Measurements from ENCODE around the gene FAM117B. TPM values are rescaled to one million over a fixed set of nuclear protein-coding genes. Genes with fewer than 3 reads are reported as not detected.

The FAM117B gene
- total RNA-seq, 4 donors from 2014 or later = 9.6 to 16.1 (median 11.6) TPM

DNA sequence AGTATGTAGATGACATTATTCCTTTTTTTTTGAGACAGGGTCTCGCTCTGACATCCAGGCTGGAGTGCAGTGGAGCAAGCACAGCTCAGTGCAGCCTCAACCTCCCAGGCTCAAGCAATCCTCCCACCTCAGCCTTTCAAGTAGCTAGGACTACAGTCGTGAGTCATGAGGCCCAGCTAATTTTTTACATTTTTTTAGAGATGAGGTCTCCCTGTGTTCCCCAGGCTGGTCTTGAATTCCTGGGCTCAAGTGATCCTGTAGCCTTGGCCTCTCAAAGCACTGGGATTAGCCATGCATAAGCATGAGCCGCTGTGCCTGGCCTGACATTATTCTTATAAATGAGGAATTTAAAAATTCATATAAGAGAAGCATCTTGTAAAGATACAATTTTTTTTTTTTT, 86.9 kb downstream of the FAM117B start:
- TF ChIP-seq, protein P1, sequence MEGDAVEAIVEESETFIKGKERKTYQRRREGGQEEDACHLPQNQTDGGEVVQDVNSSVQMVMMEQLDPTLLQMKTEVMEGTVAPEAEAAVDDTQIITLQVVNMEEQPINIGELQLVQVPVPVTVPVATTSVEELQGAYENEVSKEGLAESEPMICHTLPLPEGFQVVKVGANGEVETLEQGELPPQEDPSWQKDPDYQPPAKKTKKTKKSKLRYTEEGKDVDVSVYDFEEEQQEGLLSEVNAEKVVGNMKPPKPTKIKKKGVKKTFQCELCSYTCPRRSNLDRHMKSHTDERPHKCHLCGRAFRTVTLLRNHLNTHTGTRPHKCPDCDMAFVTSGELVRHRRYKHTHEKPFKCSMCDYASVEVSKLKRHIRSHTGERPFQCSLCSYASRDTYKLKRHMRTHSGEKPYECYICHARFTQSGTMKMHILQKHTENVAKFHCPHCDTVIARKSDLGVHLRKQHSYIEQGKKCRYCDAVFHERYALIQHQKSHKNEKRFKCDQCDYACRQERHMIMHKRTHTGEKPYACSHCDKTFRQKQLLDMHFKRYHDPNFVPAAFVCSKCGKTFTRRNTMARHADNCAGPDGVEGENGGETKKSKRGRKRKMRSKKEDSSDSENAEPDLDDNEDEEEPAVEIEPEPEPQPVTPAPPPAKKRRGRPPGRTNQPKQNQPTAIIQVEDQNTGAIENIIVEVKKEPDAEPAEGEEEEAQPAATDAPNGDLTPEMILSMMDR (IDR thresholded peaks at IDR 0.05; ENCODE audit: low read depth) = no peak

- TF ChIP-seq, protein P1 (IDR thresholded peaks at IDR 0.05; ENCODE audit: low read depth) = no peak
These were observed 89.0 kb downstream of the FAM117B start for GRCh38 chr2:202723746-202724145.

DNA sequence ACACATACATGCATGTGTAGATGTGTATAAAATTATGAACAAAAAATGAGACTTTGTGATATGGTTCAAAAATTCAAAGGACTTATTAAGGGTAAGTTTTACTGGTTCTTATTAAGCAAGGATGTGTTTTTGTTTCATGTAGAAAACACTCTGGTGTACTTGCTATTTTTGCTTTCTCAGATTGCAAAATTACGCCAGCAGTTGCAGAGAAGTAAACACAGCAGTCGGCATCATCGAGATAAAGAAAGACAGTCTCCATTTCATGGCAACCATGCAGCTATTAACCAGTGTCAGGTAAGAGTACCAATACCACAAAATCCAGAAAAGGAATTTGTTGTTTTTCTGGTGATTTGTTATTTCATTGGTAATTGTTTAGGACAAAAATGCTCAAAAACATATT, 91.3 kb downstream of the FAM117B start:
- TF ChIP-seq, protein P1 (IDR thresholded peaks at IDR 0.05; ENCODE audit: low read depth) = no peak

GRCh38 chr2:202736826-202737225, 102.1 kb downstream of the FAM117B start:
- TF ChIP-seq, protein P1 (IDR thresholded peaks at IDR 0.05; ENCODE audit: low read depth) = no peak

DNA sequence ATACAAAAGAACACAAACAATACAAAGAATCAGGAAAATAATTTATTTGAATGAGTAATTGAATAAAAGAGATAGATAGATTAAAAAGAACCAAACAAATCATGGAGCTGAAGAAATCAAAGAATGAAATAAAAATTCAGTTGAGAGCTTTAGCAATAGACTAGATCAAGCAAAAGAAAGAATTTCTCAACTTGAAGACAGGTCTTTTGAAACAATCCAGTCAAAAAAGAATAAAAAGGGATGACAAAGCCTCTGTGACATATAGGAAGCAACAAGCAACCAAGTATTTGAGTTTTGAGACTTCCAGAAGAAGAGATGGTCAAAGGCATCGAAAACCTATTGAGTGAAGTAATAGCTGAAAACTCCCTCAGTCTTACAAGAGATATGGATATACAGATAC, 108.8 kb downstream of the FAM117B start:
- TF ChIP-seq, protein P1 (IDR thresholded peaks at IDR 0.05; ENCODE audit: low read depth) = no peak

GRCh38 chr2:202749477-202749876, 114.7 kb downstream of the FAM117B start:
- TF ChIP-seq, protein P1 (IDR thresholded peaks at IDR 0.05; ENCODE audit: low read depth) = no peak

- TF ChIP-seq, protein P1 (IDR thresholded peaks at IDR 0.05; ENCODE audit: low read depth) = no peak
These were observed 116.1 kb downstream of the FAM117B start for GRCh38 chr2:202750763-202751427.
